HG03139 (cell line): ENCODE data around the gene FDXR.

Experiments
- ATAC-seq: cut with Tn5 transposase; IDR thresholded peaks from one replicate; pipeline ENCODE4 v1.9.1; 2021; ENCODE audit not compliant: unreplicated experiment

Gene FDXR

GRCh38 chr17:74859459-74860228, 13.2 kb downstream of the FDXR start, which contains the start of gene GRIN2C:
TSS of gene GRIN2C (minus strand) at chr17:74859885. CDS start at chr17:74855092, 4,793 bp downstream.
- no peak for ATAC-seq

DNA sequence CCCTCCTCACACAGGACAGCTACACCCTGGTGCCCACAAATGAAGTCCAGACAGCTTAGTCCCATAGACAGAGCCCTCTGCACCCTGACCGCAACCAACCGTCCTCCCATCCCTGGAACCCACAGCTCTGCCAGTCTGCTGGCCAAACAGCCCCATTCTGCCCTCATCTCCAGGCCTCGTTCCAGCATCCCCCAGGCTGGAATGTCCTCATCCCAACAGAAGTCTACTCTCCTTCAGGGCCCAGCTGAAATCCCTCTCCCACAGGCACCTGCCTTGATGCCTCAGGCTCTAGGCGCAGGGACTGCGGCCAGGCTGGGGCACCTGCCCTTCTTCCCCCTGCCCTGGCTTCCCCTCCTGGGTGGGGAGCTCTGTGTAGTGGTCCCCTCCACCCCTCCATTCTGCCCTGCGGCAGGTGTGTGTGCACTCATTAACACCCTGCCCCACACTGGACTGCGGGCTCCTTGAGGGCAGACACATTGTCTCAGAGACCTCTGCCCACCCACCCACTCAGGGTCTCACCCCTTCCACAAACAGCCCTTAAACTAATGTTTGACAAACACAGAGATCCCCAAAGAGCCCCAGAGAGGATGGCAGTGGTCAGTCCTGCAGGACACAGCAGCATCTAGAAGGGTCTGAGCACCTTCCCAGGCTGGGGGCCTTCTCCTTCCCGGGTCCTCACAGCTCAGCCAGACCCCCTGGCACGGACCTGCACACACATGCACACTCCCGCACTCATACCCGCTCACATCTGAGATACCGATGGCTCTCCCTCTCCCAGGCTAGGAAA, 13.9 kb downstream of the FDXR start:
- no peak for ATAC-seq

DNA sequence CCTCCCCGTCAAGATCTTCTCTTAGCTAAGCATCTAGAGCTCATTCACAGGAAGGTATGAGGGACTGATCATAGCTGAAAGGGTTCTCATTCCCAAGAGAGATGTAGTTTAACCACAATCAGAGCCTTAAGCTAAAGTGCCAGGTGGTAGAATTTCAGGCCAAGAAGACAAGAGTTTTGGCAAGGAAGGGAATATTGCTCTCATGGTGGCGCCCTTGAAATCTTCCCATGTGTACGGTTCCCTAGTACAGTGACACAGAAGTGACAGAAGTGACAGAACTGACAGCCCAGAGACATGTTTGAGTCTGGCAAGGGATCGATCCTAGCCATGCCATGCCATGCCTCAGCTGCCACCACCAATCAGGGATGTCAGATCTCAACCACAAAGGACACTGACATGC, 15.6 kb downstream of the FDXR start:
- no peak for ATAC-seq

DNA sequence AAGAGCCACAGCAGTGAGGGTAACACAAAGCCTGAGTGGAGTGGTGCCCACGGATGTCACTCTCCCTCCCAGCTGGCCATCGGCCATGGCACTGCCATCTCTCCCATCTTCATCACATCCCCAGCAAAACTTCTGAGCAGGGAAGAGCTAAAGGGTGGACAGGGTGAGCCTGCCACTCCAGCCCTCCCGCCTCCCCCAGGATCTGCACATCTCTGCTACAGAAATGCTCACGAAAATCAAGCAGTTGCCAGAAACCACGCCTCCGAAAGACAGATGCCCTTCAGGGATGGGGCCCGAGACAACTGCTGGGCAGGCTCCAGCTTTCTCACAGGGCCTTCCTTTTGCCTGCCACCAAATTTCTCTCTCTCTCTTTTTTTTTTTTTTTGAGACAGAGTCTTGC, 16.7 kb downstream of the FDXR start:
- no peak for ATAC-seq

- ATAC-seq = no peak
These were observed 17.5 kb downstream of the FDXR start for GRCh38 chr17:74855323-74855722.

- ATAC-seq = no peak
These were observed 18.0 kb downstream of the FDXR start for GRCh38 chr17:74854792-74855191.

DNA sequence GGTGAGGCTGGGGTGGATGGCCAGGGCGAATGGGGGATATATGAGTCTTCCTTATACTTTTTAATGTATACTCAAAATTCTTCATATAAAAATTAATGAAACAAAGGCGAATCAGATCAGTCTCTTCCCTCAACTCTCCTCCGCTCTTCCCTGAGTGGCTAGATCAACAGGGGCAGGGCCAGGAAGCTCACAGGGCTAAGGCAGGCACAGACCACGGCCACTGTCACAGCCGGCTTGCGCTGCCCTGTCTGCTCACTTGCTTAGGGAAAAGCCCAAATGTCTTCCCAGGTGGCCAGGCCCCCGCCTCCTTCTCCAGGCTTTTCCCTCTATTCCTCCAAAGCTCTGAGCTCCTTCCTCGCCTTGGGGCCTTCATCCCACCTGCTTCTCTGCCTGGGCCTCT, 19.1 kb downstream of the FDXR start:
- no peak for ATAC-seq

DNA sequence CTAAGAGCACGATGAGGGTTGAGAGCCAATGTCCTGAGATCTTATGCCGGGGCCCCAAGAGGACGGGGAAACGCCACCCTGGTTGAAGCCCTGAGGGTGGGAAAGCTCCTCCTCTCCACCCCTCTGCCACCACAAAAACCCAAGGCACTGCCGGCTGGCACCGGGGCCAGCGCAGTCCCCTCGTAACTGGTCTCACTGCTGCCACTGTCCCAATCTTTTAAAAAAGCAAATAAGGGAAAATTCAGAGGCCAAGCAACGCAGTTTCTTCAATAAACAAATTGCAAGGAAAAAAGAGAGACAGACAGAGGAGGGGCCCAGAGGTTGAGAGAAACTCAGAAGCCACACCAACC, 19.8 kb downstream of the FDXR start:
- no peak for ATAC-seq

DNA sequence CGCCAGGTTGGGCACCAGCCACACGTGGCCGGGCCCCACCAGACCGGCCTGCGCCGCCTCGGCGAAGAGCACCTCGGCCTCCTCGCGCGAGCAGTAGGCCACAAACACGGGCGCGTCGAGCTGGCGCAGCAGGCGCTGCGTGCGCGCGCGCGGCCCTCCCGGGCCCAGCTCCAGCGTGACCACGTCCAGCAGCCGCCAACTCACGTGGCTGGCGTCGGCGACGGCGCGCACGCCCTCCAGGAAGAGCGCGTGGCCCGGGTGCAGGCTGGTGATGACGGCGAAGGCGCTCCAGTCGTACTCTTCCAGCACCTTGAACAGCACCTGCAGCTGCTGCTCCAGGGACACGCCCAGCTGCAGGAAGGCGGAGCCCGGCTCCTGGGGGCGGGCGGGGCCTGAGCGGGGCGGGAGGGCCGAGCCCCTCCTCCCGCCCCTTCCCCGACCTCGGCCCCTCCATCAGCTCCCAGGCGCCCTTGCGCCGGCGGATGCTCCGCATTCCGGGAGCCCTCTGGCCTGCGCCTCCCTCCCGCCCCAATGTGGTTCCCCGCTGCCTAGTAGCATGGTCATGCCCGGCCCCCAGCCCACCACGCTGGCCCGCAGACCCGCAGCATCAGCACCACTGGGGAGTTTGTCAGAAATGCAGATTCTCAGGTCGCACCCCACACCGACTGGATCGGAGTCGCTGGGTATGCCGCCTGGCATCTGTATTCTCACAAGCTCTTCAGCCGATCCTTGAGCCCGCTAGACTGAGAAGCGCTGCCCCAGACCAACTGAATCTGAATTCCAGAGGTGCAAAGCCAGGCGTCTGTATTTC, 20.4 kb downstream of the FDXR start:
- ATAC-seq = no peak

DNA sequence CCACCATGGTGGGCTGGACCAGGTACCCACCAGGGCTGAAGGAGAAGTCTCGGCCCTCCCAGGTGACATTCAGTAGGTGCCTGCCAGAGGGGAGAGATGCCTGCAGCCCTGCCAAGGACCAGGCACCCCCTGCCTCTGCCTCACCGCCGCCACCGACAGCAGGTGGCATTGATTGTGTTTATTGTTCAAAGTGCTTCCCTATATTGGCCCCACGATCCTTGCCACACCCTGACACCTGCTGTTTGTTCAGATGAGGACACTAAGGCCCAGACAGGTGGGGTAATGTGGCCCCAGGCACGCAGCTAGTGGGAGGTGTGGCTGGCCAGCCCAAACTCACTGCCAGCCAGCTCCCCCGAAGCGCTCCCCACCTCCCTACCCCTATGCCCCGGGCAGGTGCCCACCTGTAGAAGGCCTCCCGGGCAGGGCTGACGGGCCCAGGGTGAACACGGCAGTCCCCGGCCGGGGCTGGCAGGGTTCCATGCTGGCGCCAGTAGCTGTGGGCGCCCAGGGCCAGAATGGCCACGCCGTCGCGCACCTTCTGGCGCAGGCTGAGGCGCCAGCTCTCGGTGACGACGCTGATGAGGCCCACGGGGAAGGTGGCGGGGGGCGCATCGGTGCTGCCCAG, 21.1 kb downstream of the FDXR start:
- no peak for ATAC-seq

- no peak for ATAC-seq
These were observed 21.9 kb downstream of the FDXR start for GRCh38 chr17:74850914-74851313.

- no peak for ATAC-seq
These were observed 22.5 kb downstream of the FDXR start for GRCh38 chr17:74850310-74850709.

DNA sequence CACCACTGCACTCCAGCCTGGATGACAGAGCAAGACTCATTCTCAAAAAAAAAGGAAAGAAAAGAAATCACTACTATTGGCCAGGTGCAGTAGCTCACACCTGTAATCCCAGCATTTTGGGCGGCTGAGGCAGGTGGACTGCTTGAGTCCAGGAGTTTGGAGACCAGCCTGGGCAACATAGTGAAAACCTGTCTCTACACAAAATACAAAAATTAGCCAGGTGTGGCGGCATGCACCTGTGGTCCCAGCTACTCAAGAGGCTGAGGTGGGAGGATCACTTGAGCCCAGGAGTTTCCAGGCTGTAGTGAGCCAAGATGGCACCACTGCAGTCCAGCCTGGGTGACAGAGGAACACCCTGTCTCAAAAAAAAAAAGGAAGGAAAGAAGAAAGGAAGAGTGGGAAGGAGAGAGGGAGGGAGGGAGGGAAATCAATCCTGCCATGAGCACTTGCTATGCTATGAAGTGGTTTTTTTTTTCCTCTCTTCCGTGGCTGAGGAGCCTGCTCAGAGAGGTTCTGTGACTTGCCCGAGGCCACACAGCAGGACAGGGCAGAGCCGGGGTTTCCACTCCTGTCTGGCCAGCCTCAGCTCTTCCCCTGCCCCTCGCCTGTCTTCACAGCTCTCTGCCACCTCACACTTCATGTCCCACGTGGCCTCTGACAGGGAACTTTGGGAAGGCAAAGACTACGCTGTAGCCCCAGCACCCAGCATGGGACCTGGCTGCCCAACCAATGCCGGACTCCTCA, 24.0 kb downstream of the FDXR start:
- no peak for ATAC-seq

DNA sequence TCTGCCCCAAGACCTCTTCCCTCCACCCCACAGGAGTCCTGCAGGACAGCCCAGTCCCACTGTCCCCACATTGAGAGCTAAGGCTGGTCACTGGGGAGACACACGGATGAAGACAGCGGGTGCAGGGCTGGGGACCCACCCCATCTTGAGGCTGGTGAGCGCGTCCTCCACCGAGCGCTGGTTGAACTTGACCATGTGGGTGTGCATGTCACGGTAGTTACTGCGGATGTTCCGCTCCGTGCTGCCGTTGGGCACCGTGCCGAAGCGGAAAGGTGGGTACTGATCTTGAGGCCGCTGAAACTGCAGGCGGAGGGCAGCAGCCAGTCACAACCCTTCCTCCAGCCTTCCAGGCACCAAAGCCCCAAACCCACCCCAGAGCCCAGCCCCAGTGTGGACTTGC, 26.2 kb downstream of the FDXR start:
- no peak for ATAC-seq

DNA sequence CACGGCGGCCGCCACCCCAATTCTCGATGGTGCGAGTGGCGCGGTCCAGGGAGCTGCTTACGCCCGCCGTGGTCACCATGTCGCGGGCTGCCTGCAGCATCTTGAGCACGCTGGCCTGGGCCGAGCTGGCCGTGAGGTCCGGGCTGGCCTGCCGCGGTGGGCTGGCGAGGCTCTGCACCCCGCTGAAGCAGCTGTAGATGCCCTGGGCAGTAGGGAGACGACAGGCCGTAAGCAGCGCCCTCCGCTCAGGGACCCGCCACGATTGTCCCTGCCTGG, 29.5 kb downstream of the FDXR start:
- ATAC-seq = no peak

GRCh38 chr17:74842599-74843351, 30.0 kb downstream of the FDXR start:
- ATAC-seq = no peak

DNA sequence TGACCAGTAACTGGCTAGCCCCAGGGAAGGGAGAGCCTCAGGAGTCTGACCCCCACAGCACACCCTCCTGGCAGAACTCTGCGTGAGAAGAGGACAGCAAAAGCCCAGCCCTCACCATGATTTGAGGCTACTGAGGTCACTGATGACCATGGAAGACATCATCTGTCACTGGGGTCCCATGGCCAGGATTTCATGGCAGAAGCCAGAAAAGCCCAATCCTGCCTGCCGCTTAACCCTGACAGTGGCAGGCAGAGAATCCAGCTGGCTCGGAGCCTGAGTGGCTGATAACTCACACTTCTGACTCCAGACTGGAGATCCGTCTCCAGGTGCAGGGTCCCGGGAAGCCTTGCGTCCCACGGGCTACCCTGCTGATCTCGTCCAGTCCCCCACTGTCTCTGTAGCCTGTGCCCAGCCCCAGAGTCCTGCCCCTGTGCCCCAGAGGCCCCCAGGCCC, 30.6 kb downstream of the FDXR start:
- no peak for ATAC-seq

GRCh38 chr17:74840989-74841666, 31.7 kb downstream of the FDXR start:
- ATAC-seq = no peak
